ENCODE data around the gene SLC6A12. TPM values are rescaled to one million over a fixed set of nuclear protein-coding genes. Genes with fewer than 3 reads are reported as not detected.

SLC6A12 gene
- total RNA-seq, 1 donor, result not detected

GRCh38 chr12:229441-230191, 15.7 kb upstream of the SLC6A12 start:
- DNase-seq (ENCODE audit: low read depth), result no peak

DNA sequence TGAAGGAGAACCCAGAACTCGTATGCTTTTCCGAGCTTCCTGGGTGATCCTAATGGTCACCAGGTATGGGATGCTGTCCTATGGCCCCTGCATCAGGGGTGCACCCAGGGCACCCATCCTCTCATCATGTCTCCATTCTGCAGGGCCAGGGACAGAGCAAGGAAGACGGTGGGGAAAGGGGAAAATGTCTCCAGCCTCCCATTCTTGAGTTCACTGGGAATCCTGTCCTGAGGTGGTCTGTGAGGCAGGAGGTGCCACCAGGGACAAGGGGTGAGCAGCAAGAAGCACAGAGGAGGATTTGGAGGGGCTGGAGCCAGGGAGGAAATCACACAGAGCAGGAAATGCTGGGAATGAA, 14.9 kb upstream of the SLC6A12 start:
- no peak for TF ChIP-seq CTCF (IDR thresholded peaks at IDR 0.05; ENCODE audit: insufficient read depth, low read depth, low read length)
- H3K4me3 ChIP-seq (ENCODE audit: low read depth, low read length), result no peak overlapping the region
- no peak for DNase-seq (ENCODE audit: low read depth)

More at GRCh38 chr12:229441-230191, 15.7 kb upstream of the SLC6A12 start:
- H3K4me3 ChIP-seq (ENCODE audit: low read depth, low read length), result no peak overlapping the region
- TF ChIP-seq CTCF (IDR thresholded peaks at IDR 0.05; ENCODE audit: insufficient read depth, low read depth, low read length), result no peak

DNA sequence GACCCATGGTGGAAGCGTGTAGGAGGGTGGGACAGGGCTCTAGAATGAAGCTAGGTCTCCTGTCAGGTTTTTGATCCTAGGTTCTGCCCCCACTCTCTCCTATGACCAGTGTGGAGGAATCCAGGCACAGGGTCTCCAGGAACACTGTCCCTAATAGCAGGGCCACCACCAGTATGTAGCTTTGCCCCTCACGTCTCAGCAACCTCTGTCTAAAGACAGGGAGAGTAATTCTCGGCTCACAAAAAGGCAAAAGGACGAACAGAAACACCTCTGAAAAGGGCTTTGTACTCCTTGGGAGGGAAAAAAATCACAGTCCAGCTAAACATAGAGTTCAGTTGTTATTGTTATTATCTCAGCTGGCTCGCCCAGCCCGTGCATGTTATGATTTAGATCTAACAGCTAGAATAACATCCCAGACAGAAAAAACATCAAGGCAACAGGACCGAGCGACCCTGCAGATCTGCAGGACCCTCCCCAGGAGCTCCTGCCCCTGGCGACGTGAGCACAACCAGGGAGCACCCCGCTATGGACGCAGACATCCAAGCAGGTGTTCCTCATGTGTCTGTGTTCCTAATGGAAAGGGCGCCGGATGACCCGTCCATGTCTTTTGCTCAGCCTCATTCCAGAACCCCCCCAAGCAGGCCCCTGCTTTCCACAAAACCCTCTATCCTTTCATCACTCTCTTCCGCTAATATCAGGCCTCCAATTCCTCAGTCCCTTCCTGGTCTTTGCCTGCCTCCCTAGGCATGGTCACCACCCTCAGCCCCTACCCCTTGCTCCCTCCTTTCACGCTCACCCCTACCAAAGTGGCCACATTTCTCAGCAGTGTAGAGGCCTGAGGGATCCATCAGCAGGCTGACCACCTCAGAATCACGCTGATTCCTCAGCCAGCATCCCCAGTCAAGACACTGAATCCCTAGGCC, 14.2 kb upstream of the SLC6A12 start:
- no peak overlapping the region for H3K4me3 ChIP-seq (ENCODE audit: low read depth, low read length)
- TF ChIP-seq CTCF (IDR thresholded peaks at IDR 0.05; ENCODE audit: insufficient read depth, low read depth, low read length), result no peak
- no peak for DNase-seq (ENCODE audit: low read depth)

- no peak for DNase-seq (ENCODE audit: low read depth)
- TF ChIP-seq CTCF (IDR thresholded peaks at IDR 0.05; ENCODE audit: insufficient read depth, low read depth, low read length), result no peak
- no peak overlapping the region for H3K4me3 ChIP-seq (ENCODE audit: low read depth, low read length)
These were observed 13.4 kb upstream of the SLC6A12 start for GRCh38 chr12:227286-227915.

DNA sequence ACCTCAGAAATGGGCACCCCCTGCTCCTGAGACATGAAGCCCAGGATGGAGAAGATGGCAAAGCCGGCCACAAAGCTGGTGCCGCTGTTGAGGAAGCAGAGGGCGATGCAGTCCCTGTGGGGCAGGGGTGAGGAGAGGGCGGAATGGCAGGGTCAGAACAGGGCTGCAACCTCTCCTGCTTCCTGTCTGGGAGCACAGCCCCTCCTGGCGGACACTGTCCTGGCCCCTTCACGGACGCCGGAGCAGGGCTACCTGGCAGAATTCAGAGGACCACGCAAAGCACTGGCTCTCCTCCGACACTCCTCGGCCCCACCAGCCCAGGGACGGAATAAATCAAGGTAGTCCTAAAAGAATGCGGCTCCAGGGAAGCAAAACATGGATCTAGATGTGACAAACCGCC, 12.4 kb upstream of the SLC6A12 start:
- TF ChIP-seq CTCF (IDR thresholded peaks at IDR 0.05; ENCODE audit: insufficient read depth, low read depth, low read length), result no peak
- DNase-seq (ENCODE audit: low read depth), result no peak
- no peak overlapping the region for H3K4me3 ChIP-seq (ENCODE audit: low read depth, low read length)

DNA sequence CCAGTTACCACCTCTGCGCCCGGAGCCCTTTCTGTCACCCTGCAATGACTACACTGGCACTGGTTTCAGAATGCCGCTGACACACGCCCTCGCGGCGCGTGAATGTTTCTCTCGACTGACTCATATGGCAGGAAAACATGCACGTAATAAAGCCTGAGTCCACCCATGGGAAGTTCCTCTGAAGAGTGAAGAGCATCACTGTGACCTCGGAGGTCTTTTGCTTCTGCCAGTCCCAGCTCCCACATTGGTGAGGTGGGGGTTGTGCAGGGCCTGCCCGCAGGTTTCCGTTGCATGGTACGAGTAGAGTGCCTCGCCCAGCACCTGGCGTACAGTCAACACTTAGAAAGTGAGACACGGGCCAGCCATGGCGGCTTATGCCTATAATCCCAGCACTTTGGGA, 11.1 kb upstream of the SLC6A12 start:
- DNase-seq (ENCODE audit: low read depth), result no peak
- no peak overlapping the region for H3K4me3 ChIP-seq (ENCODE audit: low read depth, low read length)
- no peak for TF ChIP-seq CTCF (IDR thresholded peaks at IDR 0.05; ENCODE audit: insufficient read depth, low read depth, low read length)

Measured in fibroblast of villous mesenchyme (primary cell).